IMR-90 (cell line): ENCODE measurements around the gene SRSF4.

ENCODE experiments used
- CEBPB ChIP-seq: IDR thresholded peaks from 2 replicates; pipeline ENCODE4 v1.6.1; 2012; ENCODE audit warnings: low read depth, low read length, improper control_type of control experiment
- CTCF ChIP-seq: conservative IDR thresholded peaks from 2 replicates; pipeline ENCODE4 v1.5.1; 2012; ENCODE audit warnings: mild to moderate bottlenecking, low read depth, low read length, improper control_type of control experiment
- ELK1 ChIP-seq: fragments of 150-350 bp; IDR thresholded peaks from 2 replicates; pipeline ENCODE4 v1.6.1; 2016; ENCODE audit warnings: low read depth, mild to moderate bottlenecking, low read length, moderate library complexity, borderline replicate concordance
- FOS ChIP-seq: fragments of 150-350 bp; IDR thresholded peaks from 2 replicates; pipeline ENCODE4 v1.6.1; 2016; ENCODE audit warnings: low read depth, low read length
- MAFK ChIP-seq: IDR thresholded peaks from 2 replicates; pipeline ENCODE4 v1.6.1; 2012; ENCODE audit warnings: low read depth, low read length, improper control_type of control experiment
- MAZ ChIP-seq: IDR thresholded peaks from 2 replicates; pipeline ENCODE4 v1.6.1; 2012; ENCODE audit warnings: low read depth, mild to moderate bottlenecking, low read length, improper control_type of control experiment, moderate library complexity, borderline replicate concordance
- MXI1 ChIP-seq: IDR thresholded peaks from 2 replicates; pipeline ENCODE4 v1.6.1; 2012; ENCODE audit warnings: low read depth, mild to moderate bottlenecking, low read length, moderate library complexity, borderline replicate concordance
- NFE2L2 ChIP-seq: fragments of 150-350 bp; IDR thresholded peaks from 2 replicates; pipeline ENCODE4 v1.6.1; 2016; ENCODE audit warnings: low read depth, mild to moderate bottlenecking, low read length
- POLR2A ChIP-seq: IDR thresholded peaks from 2 replicates; pipeline ENCODE4 v1.6.1; 2012; ENCODE audit warnings: mild to moderate bottlenecking, low read depth, low read length
- RAD21 ChIP-seq: IDR thresholded peaks from 2 replicates; pipeline ENCODE4 v1.6.1; 2012; ENCODE audit warnings: low read length, improper control_type of control experiment
- RFX5 ChIP-seq: IDR thresholded peaks from 2 replicates; pipeline ENCODE4 v1.8.0; 2012; ENCODE audit warnings: low read depth, mild to moderate bottlenecking, low read length, moderate library complexity
- SMC3 ChIP-seq: fragments of 150-350 bp; IDR thresholded peaks from 2 replicates; pipeline ENCODE4 v1.6.1; 2016; ENCODE audit warnings: low read depth, mild to moderate bottlenecking, antibody characterized with exemption, low read length, moderate library complexity

GRCh38 chr1:29129916-29130315 is 51.8 kb downstream of the SRSF4 start:
- TF ChIP-seq CTCF (no peak), RAD21 (no peak), POLR2A (no peak), MXI1 (no peak), MAFK (no peak), SMC3 (no peak), NFE2L2 (no peak), ELK1 (no peak), RFX5 (no peak), CEBPB (no peak), MAZ (no peak), FOS (no peak)
